Gastroesophageal sphincter (tissue), 3 donors: ENCODE data around the gene OIT3.

Source experiments
- CTCF ChIP-seq, 4 experiments: fragments of 200-600 bp in 2 of 4; fragments of 450-650 bp in 2 of 4; sonication (generic) in 1 of 4; IDR thresholded peaks; one replicate each; pipeline ENCODE4 v1.5.1; 2017 to 2019; ENCODE audit warnings: antibody characterized with exemption in 4 of 4, mild to moderate bottlenecking in 2 of 4, moderate library complexity in 2 of 4
- POLR2A ChIP-seq, 2 donors: fragments of 450-650 bp; IDR thresholded peaks; one replicate each; pipeline ENCODE4 v1.6.1; 2017; ENCODE audit warnings: antibody characterized with exemption in 2 of 2, mild to moderate bottlenecking in 2 of 2, moderate library complexity in 1 of 2

GRCh38 chr10:72881291-72881690, 12.2 kb upstream of the OIT3 start:
- no peak for TF ChIP-seq CTCF (IDR thresholded peaks at IDR 0.05)
- no peak for TF ChIP-seq POLR2A (IDR thresholded peaks at IDR 0.05)
